ENCODE data around the gene UBL7. TPM values are rescaled to one million over a fixed set of nuclear protein-coding genes. Genes with fewer than 3 reads are reported as not detected.
"Not testable (repeated sequence)": the region's sequence is repeated elsewhere in the genome, so short reads cannot be mapped to it uniquely, and the experiment has no call there.

The UBL7 gene
- total RNA-seq, 1 donor from 2014 or later, result 48.3 TPM

- intact Hi-C loops (cut with DNase I), result no loop called here
- DNase-seq (ENCODE audit: low spot score), result no peak
Measured at GRCh38 chr15:74468341-74469032, 7.5 kb upstream of the UBL7 start.

GRCh38 chr15:74466570-74466969 is 5.6 kb upstream of the UBL7 start:
- intact Hi-C loops (cut with DNase I), result no loop called here
- no peak for DNase-seq (ENCODE audit: low spot score)

- intact Hi-C loops (cut with DNase I), result loop anchor here (5.0 kb wide), 1 partner anchor 77 kb away; the partner anchor contains the start of gene ARID3B
Measured at GRCh38 chr15:74464897-74465296, 3.9 kb upstream of the UBL7 start.

GRCh38 chr15:74464216-74464615 is 3.3 kb upstream of the UBL7 start:
- no peak for DNase-seq (ENCODE audit: low spot score)
- intact Hi-C loops (cut with DNase I), result loop anchor here (5.0 kb wide), 1 partner anchor 78 kb away; the partner anchor contains the start of gene ARID3B

More at GRCh38 chr15:74464897-74465296, 3.9 kb upstream of the UBL7 start:
- DNase-seq (ENCODE audit: low spot score), result no peak

- intact Hi-C loops (cut with DNase I), result loop anchor here (5.0 kb wide), 1 partner anchor 79 kb away; the partner anchor contains the start of gene ARID3B
- DNase-seq (ENCODE audit: low spot score), result no peak
Measured at GRCh38 chr15:74463634-74464033, 2.7 kb upstream of the UBL7 start.

GRCh38 chr15:74461847-74462511 is 1.0 kb upstream of the UBL7 start:
- intact Hi-C loops (cut with DNase I), result loop anchor here (2.0 to 5.0 kb wide), 2 partner anchors 80 to 153 kb away; partner anchors contain the start of genes ARID3B and CLK3
- DNase-seq (ENCODE audit: low spot score), result no peak

- intact Hi-C loops (cut with DNase I), result loop anchor here (2.0 to 5.0 kb wide), 2 partner anchors 82 to 155 kb away; partner anchors contain the start of genes ARID3B and CLK3
- DNase-seq (ENCODE audit: low spot score), result no peak
Measured at GRCh38 chr15:74460298-74460697, 662 bp downstream of the UBL7 start.

- DNase-seq (ENCODE audit: low spot score), result not testable (repeated sequence)
- intact Hi-C loops (cut with DNase I), result loop anchor here (2.0 to 5.0 kb wide), 2 partner anchors 83 to 155 kb away; partner anchors contain the start of genes ARID3B and CLK3
Measured at GRCh38 chr15:74459798-74460197, 1.2 kb downstream of the UBL7 start.

GRCh38 chr15:74458473-74458872 is 2.5 kb downstream of the UBL7 start:
- no peak for DNase-seq (ENCODE audit: low spot score)
- intact Hi-C loops (cut with DNase I), result no loop called here

- DNase-seq (ENCODE audit: low spot score); intact Hi-C loops (cut with DNase I): not testable (repeated sequence)
Measured at GRCh38 chr15:74457036-74457435, 3.9 kb downstream of the UBL7 start.

GRCh38 chr15:74454764-74455500 is 6.0 kb downstream of the UBL7 start:
- intact Hi-C loops (cut with DNase I), result no loop called here
- no peak for DNase-seq (ENCODE audit: low spot score)

GRCh38 chr15:74453925-74454763 is 6.8 kb downstream of the UBL7 start:
- intact Hi-C loops (cut with DNase I), result no loop called here
- DNase-seq (ENCODE audit: low spot score), result no peak

- intact Hi-C loops (cut with DNase I), result no loop called here
- DNase-seq (ENCODE audit: low spot score), result no peak
Measured at GRCh38 chr15:74451861-74452835, 8.8 kb downstream of the UBL7 start.

- DNase-seq (ENCODE audit: low spot score), result no peak
Measured at GRCh38 chr15:74451322-74451721, 9.6 kb downstream of the UBL7 start.

GRCh38 chr15:74449643-74450205 is 11.2 kb downstream of the UBL7 start:
- intact Hi-C loops (cut with DNase I), result no loop called here
- DNase-seq (ENCODE audit: low spot score), result no peak

More at GRCh38 chr15:74451322-74451721, 9.6 kb downstream of the UBL7 start:
- intact Hi-C loops (cut with DNase I), result no loop called here

GRCh38 chr15:74449095-74449494 is 11.9 kb downstream of the UBL7 start:
- no peak for DNase-seq (ENCODE audit: low spot score)
- intact Hi-C loops (cut with DNase I), result no loop called here
